Activated naive CD4-positive, alpha-beta T cell treated with anti-CD3 and anti-CD28 coated beads, Interleukin-2, amount 50 U/mL, for 72 hours (primary cell): Measurements from ENCODE around the gene RIMBP2. TPM values are rescaled to one million over a fixed set of nuclear protein-coding genes. Genes with fewer than 3 reads are reported as not detected.
"Not testable (repeated sequence)": the region's sequence is repeated elsewhere in the genome, so short reads cannot be mapped to it uniquely, and the experiment has no call there.

Experiments
- ATAC-seq, 2 donors: fragments of 150-1000 bp; cut with Tn5 transposase; 2 replicates each; pipeline ENCODE4 v1.10.0; 2021; ENCODE audit warnings: mild to moderate bottlenecking in 2 of 2, moderate library complexity in 2 of 2
- DNase-seq, 2 donors: peaks; one replicate each; pipeline ENCODE4 v3.0.0; 2021 to 2022; ENCODE audit warnings: low spot score in 2 of 2
- H3K27ac Mint-ChIP-seq, 2 donors: one replicate each; pipeline ENCODE4 v1.8.0; 2022; ENCODE audit warnings: mild to moderate bottlenecking in 2 of 2, mixed read lengths in 2 of 2
- H3K36me3 Mint-ChIP-seq, 2 donors: one replicate each; pipeline ENCODE4 v1.8.0; 2022; ENCODE audit warnings: mixed read lengths in 2 of 2
- H3K9me3 Mint-ChIP-seq, 2 donors: one replicate each; pipeline ENCODE4 v1.8.0; 2022; ENCODE audit warnings: mixed read lengths in 2 of 2
- total RNA-seq, 2 donors: library from RNA; stranded (reverse); gene quantifications; one replicate each; pipeline ENCODE4 v1.2.3, GENCODE V29; 2022

Gene RIMBP2
- total RNA-seq, 2 donors from 2014 or later, result not detected

DNA sequence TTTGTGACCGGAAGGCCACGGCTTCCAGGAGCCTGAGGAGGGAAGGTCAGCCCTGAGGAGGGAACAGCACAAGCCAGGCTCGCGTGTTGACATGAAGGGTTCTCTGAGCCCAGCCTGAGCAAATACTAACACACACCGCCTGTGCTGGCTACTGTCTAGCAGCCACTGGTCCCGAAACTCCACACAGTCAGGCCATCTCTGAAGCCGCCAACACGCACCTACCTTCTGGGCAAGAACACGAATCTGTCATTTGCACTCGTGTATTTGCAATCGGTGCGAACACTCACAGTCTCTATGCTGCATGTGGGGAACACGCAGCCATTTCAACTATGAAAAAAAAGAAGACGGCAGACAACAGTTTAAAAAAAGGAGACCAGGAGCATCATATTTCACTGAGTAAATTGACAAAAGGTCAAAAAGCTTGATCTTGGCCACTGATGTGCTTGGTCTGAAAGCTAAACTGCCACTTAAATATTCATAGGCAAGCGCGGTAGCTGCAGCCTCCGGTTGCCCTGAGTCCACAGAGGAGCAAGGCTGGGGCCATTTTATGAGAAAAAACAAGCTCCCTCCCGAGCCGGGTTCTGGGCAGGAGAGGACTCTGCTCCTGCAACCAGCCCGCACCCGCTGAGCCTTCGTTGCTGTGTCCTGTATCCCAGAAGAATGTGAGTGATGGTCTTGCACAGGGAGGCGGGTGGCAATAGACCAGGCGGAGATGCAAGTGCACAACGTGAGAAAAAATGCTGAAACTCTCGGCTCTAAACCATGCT is 57.8 kb downstream of the RIMBP2 start:
- no peaks in the 10 kb centered on the region for H3K36me3 Mint-ChIP-seq
- DNase-seq, result no peak
- H3K9me3 Mint-ChIP-seq, result peaks cover 6 to 7% of the 10 kb centered on the region in 2 donors
- ATAC-seq, result no peak
- H3K27ac Mint-ChIP-seq, result no peak overlapping the region

GRCh38 chr12:130656411-130656810 is 59.7 kb downstream of the RIMBP2 start:
- Mint-ChIP-seq H3K27ac (no peak overlapping the region), H3K9me3 (peaks cover 6 to 7% of the 10 kb centered on the region in 2 donors), H3K36me3 (no peaks in the 10 kb centered on the region)
- no peak for ATAC-seq
- DNase-seq, result no peak

GRCh38 chr12:130655881-130656280 is 60.2 kb downstream of the RIMBP2 start:
- no peaks in the 10 kb centered on the region for H3K36me3 Mint-ChIP-seq
- H3K9me3 Mint-ChIP-seq, result peaks cover 6 to 7% of the 10 kb centered on the region in 2 donors
- no peak for DNase-seq
- no peak for ATAC-seq
- no peak overlapping the region for H3K27ac Mint-ChIP-seq

- Mint-ChIP-seq H3K27ac (no peak overlapping the region), H3K36me3 (no peaks in the 10 kb centered on the region), H3K9me3 (peaks cover 6 to 7% of the 10 kb centered on the region in 2 donors)
- DNase-seq, result no peak
- no peak for ATAC-seq
Observed at GRCh38 chr12:130655010-130655409, 61.1 kb downstream of the RIMBP2 start.

- peaks cover 6 to 7% of the 10 kb centered on the region in 2 donors for H3K9me3 Mint-ChIP-seq
- ATAC-seq (no peak), DNase-seq (no peak)
- H3K36me3 Mint-ChIP-seq, result no peaks in the 10 kb centered on the region
- H3K27ac Mint-ChIP-seq, result no peak overlapping the region
Observed at GRCh38 chr12:130651188-130651959, 64.7 kb downstream of the RIMBP2 start.

DNA sequence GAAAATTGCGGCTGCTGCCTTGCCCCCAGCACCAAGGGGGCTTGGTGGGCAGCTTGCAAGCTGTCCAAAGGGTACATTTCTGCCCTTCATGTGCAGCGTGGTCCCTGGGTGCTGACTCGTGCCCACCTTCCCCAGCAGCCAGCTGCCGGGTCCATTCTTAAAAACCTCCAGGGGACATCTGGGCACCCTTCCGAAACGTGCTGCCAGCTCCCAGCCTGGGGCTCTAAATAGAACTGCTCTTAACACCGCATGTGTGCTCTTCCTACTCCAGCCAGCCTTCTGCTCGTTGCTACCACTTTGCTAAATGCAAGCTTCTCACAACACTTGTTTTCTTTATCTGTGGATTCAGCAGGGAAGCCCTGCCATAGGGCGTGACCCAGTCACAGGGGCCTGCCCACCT is 66.0 kb downstream of the RIMBP2 start:
- H3K27ac Mint-ChIP-seq, result no peak overlapping the region
- peaks cover 6 to 7% of the 10 kb centered on the region in 2 donors for H3K9me3 Mint-ChIP-seq

DNA sequence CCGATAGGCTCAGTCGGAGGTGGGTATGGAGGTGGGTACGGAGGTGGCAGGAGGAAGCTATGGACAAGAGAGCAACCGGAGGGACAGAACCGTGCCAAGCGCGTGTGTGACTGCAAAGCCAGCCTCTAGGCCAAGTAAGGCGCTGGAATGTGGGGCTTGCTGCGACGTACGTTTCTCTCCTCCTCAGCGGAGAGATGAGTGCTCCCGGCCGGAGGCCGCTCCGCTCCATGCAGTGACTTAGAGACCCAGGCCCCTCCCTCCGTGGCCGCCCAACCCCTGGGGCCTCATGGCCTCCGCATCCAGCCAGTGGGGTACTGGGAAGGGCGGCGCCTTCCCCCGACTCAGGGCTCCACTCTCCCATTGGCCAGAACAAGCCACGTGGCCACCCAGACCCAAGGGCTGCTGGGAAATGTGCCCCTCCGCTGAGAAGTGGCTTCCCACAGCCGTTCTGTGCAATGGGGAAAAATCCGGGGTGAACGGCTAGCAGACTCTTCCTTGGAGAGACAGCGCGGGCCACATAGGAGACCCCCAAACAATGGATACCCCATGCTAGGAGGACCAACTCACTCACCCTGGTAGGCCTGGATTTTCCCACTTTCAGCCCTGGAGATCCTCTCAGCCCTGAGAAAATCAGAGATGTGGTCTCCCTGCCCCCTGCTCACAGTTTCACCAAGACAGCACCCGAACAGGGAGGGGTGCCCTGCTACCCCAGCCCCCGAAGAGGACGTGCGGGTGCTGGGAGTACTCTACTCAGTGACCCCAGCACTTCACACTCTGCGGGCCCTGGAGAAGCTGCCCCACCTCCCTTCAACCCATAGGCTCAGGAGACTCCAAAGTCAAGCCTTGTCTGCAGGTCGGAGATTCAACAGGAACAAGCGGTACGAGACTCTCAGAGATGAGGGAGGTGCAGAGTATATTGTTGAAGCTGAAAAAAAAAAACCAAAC is 66.7 kb downstream of the RIMBP2 start:
- H3K27ac Mint-ChIP-seq, result no peak overlapping the region
- H3K9me3 Mint-ChIP-seq, result peaks cover 2 to 5% of the 10 kb centered on the region in 2 donors
- ATAC-seq, result no peak
- no peaks in the 10 kb centered on the region for H3K36me3 Mint-ChIP-seq
- no peak for DNase-seq

More for the DNA sequence above, 66.0 kb downstream of the RIMBP2 start:
- ATAC-seq (no peak), DNase-seq (no peak)
- no peaks in the 10 kb centered on the region for H3K36me3 Mint-ChIP-seq

DNA sequence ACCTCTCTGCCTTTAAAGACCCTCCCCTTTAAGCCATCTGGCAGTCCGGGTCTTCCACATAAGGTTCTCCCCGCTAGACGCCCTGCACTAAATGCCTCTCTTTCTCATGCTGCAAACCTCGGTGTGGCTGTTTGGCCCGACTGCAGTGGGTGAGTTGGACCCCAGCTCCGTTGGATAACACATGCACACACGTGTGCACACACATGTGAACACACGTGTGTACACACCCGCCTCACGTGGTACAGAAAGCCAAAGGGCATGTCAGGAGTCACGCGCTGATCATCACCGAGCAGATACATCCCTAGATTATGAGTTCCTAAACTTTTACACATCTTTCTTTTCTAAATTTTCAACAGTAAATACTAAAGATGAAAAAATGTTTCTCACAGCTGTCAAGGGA is 68.3 kb downstream of the RIMBP2 start:
- no peaks in the 10 kb centered on the region for H3K36me3 Mint-ChIP-seq
- H3K27ac Mint-ChIP-seq, result no peak overlapping the region
- ATAC-seq, result no peak
- no peak for DNase-seq
- no peaks in the 10 kb centered on the region for H3K9me3 Mint-ChIP-seq

GRCh38 chr12:130646716-130647370 is 69.3 kb downstream of the RIMBP2 start:
- DNase-seq, result no peak
- ATAC-seq, result no peak
- Mint-ChIP-seq H3K27ac (no peak overlapping the region), H3K36me3 (no peaks in the 10 kb centered on the region), H3K9me3 (no peaks in the 10 kb centered on the region)

DNA sequence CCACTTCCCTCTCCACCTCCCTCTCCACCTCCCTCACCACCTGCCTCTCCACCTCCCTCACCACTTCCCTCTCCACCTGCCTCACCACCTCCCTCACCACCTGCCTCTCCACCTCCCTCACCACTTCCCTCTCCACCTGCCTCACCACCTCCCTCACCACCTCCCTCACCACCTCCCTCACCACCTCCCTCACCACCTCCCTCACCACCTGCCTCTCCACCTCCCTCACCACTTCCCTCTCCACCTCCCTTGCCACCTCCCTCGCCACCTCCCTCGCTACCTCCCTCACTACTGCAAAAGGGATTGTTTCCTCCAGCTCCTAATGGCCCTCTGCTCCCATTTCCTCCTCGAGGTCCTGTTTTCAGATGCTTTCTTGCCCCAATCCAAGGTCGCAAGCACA is 69.9 kb downstream of the RIMBP2 start:
- H3K27ac Mint-ChIP-seq, ATAC-seq, H3K9me3 Mint-ChIP-seq, H3K36me3 Mint-ChIP-seq, DNase-seq: not testable (repeated sequence)

DNA sequence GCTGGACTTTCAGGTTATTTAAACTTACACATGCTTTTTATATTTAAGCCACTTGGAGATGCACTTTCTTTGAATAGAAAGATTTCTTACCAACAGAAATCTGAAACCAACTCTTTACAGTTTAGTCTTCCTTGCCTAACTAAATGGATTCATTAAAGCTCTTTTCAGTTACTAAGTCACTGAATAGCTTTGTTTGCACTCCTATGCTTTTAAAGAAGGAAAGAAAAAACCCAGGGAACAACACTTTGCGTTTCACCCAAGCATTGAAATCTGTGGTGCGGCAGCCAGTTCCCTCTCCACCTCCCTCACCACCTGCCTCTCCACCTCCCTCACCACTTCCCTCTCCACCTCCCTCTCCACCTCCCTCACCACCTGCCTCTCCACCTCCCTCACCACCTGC is 70.3 kb downstream of the RIMBP2 start:
- no peaks in the 10 kb centered on the region for H3K36me3 Mint-ChIP-seq

DNA sequence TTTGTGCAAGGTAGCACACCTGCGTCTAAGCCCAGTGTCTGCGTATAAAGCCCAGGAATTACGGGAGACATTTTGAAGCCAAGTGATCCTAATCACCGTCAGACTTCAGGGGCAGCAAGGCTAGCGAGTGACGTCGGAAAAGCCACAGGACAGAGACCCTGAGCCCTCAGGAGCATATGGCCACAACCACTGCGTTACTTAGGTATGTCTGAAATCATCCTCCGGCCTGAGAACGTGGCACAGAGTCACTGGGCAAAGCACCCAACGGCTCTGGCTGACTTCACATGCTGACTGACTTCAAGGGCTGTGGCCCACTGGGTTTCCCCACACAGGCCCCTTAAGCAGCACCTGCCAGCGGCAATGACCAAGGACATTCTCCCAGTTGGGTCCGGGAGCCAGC is 71.5 kb downstream of the RIMBP2 start:
- DNase-seq (no peak), ATAC-seq (no peak)
- no peak overlapping the region for H3K27ac Mint-ChIP-seq
- no peaks in the 10 kb centered on the region for H3K36me3 Mint-ChIP-seq
- no peaks in the 10 kb centered on the region for H3K9me3 Mint-ChIP-seq

More for the DNA sequence above, 70.3 kb downstream of the RIMBP2 start:
- Mint-ChIP-seq H3K27ac (no peak overlapping the region), H3K9me3 (no peaks in the 10 kb centered on the region)
- no peak for ATAC-seq
- DNase-seq, result no peak

DNA sequence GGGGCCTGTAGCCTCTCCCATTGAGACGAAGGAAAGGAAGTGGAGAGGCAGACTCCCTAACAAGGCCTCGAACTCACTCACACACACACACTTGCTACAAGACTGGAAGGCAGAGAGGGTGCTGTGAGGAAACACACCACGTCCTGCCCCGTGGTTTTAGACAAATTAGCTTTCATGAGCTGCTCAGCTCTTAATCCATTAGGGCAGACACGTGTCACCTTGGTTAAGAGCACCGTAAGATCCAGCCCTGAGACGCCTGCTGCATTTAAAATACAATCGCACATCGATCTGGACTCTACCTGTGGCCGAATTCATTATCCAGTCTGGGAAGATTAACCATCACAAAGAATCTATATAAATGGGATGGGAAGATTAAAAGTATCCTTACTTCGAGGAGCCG is 72.0 kb downstream of the RIMBP2 start:
- H3K36me3 Mint-ChIP-seq, result no peaks in the 10 kb centered on the region
- no peak for DNase-seq
- no peak for ATAC-seq
- H3K27ac Mint-ChIP-seq, result no peak overlapping the region
- no peaks in the 10 kb centered on the region for H3K9me3 Mint-ChIP-seq

- Mint-ChIP-seq H3K27ac (no peak overlapping the region), H3K9me3 (no peaks in the 10 kb centered on the region), H3K36me3 (no peaks in the 10 kb centered on the region)
- DNase-seq (no peak), ATAC-seq (no peak)
Observed at GRCh38 chr12:130642856-130643255, 73.2 kb downstream of the RIMBP2 start.

- ATAC-seq (no peak), DNase-seq (no peak)
- Mint-ChIP-seq H3K27ac (no peak overlapping the region), H3K36me3 (no peaks in the 10 kb centered on the region), H3K9me3 (no peaks in the 10 kb centered on the region)
Observed at GRCh38 chr12:130641533-130642184, 74.4 kb downstream of the RIMBP2 start.

GRCh38 chr12:130640901-130641300 is 75.2 kb downstream of the RIMBP2 start:
- Mint-ChIP-seq H3K36me3 (no peaks in the 10 kb centered on the region), H3K27ac (no peak overlapping the region), H3K9me3 (no peaks in the 10 kb centered on the region)
- ATAC-seq (no peak), DNase-seq (no peak)
